GF-D8 (cell line): ENCODE measurements around the gene RHOH.

Experiments
- DNase-seq: peaks from one replicate; lab custom pipeline; 2025; lab: John Stamatoyannopoulos, UW

RHOH gene

GRCh38 chr4:40190019-40190418 is 6.8 kb upstream of the RHOH start:
- DNase-seq: no peak

DNA sequence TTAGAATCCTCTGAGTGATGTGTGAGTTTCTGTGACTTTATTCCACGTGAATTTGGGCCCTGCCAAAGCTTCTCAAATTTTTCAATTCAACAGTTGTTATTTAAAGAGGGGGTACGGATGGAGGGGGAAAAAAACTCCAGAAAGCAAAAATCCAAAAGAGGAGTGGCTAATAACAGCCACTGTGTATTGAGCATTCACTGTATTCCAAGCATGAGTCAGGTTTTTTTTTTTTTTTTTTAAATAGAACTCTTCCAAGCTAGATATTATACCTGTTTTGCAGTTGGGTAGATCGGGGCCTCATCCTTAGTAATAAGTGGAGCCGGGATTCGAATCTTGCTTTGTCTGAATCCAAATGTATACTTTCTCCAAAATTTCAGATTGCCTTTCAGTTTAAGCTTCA is 6.4 kb upstream of the RHOH start:
- no peak for DNase-seq

DNA sequence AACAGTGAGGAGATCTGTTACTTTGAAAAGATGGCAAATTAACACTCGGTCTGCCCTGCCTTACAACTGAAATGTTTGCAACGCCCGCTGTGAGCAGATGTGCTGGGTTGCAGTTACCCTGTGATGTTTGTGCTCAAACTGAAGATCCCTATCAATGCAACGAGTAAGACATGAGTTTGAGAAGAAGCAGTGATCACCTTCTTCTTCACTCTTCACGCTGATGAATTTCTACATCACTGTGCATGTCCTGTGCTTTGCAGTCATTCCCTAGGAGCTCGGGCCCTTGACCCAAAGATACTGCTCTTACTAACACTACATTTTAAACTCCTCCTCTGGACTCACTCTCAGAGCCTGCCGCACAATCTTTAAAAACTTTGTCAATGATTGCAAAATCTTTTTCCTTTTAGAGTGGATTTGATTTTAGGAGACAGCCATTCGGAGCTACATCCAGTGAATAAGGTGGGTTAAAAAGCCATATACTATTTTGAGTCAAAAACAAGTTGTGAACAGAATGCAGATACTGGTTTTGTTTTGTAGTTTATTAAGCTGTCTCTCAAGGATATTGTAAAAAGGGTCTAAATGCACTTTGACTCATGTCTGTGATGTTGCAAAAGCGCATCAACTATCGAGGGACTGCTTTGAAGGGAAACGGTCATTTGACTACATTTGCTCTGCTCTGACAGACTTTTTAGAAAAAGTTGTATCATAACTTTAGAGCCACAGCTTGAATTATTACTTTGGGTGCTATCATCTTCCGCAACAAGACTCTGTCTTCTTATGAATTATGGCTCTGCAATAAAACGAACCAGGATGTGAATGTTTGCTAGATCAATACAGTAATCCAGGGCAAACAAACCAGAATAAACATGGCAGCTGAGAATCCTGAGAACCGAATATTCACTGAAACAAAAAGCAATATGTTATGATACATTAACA is 5.7 kb upstream of the RHOH start:
- DNase-seq: no peak

GRCh38 chr4:40192114-40193015 is 4.5 kb upstream of the RHOH start:
- DNase-seq: no peak

DNA sequence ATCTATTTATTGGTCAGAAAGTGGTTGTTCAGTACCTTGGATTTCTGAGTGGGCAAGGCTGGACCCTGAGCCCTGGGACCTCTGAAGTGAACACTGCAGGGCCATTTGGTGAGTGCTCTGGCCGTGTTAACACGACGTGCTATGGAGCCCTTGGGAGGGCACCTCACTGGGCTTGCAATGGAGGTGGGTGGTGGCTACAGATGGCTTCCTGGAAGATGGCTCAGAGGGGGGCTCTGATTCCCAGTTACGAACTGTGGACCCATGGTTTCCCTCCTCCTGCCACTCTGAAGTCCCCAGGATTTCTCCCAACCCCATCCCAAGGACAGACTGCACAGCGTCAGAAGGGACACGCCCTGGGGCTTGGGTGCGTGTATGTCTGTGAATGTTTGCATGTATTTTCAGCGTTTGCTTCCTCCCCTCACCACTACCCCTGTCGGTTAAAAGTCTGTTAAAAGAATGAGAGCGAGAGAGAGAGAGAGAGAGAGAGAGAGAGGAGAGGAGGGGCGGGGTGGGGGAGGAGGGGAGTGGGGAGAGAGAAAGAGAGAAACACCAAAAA is 3.7 kb upstream of the RHOH start:
- no peak for DNase-seq

DNA sequence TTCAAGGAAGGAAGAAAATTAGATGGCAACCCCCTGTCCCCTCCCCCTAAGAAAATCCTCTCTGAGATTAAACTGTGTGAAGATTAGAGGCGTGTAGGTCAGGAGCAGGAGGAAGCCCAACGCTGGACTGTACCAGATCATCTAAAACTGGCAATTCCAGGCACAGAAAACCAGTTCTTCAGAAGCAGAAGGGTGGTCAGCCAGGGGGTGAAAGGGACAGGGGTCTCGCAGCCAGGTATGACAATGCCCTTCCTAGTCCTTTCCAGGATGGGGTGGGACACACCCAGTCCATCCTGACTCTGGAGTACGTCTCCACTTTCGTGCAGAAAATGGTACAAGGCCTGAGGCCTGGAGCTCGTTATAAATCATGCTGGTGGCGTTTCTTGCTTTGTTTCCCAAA is 3.3 kb upstream of the RHOH start:
- no peak for DNase-seq

DNA sequence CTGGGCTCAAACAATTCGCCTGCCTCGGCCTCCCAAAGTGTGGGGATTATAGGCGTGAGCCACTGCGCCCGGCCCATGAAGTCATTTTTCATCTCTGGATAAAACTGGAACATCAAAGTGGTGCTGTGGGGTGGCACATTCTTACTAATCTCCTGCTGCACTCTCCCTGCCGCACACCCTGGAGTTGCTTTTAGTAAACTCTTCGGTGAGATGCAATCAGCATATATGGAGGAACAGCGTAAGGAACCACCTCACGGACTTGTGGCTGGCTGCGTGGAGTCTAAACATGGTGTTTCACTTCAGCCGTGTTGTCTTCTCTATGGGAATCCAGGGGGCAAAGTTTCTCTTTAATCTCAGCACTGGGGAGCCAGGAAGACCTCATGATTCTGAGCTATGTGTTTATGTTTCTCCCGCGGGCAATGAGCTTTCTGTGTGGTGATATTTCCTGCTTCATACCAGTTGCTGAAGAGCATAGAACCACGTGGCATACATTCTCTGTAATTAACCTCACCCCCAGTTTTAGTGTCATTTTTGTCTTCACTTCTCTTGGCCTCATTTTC is 2.1 kb upstream of the RHOH start:
- DNase-seq: no peak

DNA sequence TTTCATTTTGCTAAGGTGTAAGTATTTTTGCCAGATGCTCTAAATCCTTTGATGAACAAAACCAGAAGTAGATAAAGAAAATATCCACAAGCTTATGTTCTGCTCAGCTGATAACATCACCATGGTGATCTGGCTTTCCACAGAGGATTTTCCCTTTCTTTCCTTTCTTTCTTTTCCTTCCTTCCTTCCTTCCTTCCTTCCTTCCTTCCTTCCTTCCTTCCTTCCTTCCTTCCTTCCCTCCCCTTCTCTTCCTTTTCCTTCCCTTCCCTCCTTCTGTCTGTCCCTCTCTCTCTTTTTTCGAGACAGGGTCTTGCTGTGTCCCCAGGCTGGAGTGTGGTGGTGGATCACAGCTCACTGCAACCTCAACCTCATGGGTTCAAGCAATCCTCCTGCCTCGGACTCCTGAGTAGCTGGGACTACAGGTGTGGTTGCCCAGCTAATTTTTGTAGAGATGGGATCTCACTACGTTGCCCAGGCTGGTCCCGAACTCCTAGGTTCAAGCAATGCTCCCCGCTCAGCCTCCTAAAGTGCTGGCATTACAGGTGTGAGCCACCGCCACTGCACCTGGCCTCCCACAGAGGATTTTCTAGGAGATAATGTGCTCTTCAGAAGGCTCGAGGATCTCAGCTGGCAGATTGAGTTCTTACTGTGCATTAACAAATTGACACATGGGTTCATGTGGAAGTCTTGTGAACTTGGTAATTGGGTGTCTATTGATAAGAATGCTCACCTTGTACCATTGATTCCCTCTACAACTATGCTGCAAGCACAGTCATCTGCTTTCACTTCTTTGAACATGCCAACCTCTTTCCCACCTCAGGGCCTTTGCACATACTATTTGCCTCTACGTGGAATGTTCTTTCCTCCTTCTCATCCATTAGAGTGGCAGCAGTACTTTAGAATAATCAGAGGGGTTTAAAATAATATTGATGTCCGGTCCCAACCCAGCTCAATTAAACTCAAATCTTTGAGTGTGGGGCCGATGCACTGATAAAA is 1.4 kb upstream of the RHOH start:
- DNase-seq: no peak

GRCh38 chr4:40196272-40196671 is 559 bp upstream of the RHOH start:
- no peak for DNase-seq

- DNase-seq: no peak
Measured at GRCh38 chr4:40197879-40198689, 1.3 kb downstream of the RHOH start.

- peak; percentile 27 for DNase-seq
Measured at GRCh38 chr4:40199179-40199670, 2.4 kb downstream of the RHOH start.

- peak; percentile 94 for DNase-seq
Measured at GRCh38 chr4:40199999-40200874, 3.4 kb downstream of the RHOH start.

DNA sequence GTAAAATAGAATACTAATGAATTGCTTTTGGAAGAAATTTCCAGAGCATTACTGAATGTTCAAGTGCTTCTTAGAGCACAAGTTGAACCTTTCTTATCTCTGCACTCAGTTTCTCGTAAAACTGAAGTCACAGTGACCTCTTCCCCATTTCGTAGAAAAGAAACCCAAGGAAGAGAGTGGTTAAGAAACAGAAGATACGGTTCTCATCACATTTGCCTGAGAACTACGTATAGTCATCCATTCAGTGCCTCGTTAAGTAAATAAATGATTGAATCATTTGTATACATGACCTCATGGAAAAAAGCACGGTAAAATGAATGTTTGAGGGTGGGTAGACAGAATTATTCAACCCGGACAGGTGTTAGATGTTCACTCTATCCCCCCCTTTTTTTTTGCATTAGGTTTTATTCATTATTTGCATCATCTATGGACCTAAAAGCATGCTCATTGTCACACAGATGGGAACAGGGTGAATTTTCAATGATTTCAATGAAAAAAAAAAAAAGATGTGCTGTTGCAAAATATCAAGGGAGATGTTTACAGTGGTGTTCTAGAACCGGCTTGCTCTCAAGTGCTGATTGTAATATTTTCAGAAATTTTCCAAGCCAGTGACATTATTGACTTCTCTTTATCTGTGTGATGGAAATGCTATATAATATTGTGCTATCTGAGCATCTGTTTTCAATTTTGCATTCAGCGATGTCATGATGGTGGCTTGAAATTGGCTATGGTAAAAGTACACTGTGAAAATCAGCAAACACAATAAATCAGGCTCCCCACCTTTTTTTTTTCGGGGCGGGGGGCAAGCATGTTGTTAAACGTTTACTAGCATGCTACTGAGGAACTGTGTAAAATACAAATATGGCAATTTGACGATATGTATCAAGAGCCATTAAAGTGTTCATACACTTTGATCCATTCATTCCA is 4.3 kb downstream of the RHOH start:
- peak; percentile 98 for DNase-seq

GRCh38 chr4:40201898-40202297 is 5.1 kb downstream of the RHOH start:
- no peak for DNase-seq

- DNase-seq: no peak
Measured at GRCh38 chr4:40202474-40202873, 5.6 kb downstream of the RHOH start.

- DNase-seq: no peak
Measured at GRCh38 chr4:40204507-40205258, 7.9 kb downstream of the RHOH start.
